HG03039 (cell line): ENCODE data around the gene ABCF2.

Experiments
- ATAC-seq: cut with Tn5 transposase; IDR thresholded peaks from one replicate; pipeline ENCODE4 v1.9.1; 2021; ENCODE audit warnings: mild to moderate bottlenecking, moderate library complexity; ENCODE audit not compliant: unreplicated experiment

The ABCF2 gene

DNA sequence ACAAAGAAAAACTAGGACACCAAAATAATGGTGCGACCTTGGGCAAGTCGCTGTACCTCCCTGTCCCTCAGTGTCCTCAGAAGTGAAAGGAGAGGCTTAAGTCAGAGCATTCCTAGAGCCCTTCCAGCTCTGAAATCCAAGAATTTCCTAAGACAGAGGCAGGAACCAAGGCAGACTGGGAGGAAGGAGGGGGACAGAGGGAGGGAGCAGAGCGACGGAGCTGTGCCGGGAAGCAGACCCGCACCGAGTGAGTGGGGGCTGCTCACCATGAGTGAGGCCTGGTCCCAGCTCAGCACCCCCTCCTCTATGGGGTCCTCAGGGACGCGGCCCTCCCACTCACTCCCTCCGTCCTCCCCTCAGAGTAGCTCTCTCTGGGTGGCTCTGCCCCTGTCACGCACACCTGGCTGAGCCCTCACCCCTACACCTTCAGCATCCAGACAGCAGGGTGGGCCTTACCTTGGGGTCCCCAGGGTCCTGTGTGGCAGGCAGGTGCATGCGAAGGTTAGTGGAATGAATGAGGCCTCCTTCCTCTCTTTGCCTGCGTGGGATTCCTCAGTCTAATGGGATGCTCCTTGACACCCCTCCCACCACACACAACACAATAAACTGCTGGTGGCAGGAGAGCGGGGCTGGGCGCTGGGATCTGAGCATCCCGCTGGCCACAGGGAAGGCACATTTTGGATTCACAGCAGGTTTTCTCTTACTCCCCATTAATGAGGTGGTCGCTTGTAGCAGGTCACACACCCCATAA lies 26.1 kb upstream of the ABCF2 start:
- no peak for ATAC-seq

DNA sequence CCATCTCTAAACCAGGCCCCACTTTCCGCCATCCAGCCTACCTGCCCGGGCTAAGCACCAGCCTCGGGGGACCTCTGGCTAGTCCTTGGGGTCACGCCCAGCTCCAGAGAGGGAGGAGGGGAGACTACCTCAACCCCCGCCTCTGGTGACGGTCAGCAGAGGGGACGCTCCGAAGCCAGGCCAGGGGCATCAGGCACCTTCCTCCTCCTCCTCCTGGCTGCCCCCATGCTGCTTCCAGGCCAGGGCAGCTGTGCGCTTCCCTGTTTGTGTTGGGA lies 25.5 kb upstream of the ABCF2 start:
- no peak for ATAC-seq

DNA sequence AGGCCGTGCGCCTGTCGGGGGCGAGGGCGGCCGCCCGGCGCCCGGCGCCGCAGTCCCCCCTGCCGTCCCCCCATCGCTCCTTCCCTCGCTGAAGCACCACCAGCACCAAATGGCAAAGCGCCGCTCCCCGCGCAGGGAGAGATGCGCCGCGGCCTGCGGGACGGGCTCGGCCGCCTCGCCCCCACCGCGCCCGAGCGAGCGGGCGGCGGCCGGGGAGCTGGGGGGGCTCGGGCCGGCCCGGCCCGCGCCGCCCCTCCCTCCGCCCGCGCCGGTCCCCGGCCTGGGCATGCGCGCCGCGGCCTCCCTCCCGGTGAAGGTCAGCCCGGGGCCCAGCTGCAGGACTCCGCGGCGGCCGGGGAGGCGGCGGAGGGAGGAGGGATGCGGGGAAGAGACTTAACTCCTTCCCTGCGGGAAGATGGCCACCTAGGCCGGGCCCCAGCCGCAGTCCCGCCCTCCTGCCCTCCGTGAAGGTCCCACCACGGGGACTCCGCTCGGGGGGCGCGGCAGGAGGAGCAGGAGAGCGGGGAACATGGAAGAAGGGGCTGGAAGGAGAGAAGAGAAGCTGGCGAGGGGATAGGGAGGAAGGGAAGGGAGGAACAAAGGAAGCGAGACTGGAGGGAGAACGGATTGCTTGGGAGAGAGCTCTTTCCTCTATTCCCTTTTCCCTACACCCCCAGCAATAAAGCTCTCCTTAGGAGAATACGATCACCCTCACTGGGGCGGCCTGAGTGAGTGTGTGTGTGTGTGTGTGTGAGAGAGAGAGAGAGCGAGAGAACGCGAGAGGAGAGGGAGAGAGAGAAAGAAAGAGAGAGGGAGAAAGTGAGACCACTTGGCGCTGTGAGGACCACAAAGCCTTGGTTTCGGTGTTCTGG lies 24.9 kb upstream of the ABCF2 start:
- no peak for ATAC-seq

DNA sequence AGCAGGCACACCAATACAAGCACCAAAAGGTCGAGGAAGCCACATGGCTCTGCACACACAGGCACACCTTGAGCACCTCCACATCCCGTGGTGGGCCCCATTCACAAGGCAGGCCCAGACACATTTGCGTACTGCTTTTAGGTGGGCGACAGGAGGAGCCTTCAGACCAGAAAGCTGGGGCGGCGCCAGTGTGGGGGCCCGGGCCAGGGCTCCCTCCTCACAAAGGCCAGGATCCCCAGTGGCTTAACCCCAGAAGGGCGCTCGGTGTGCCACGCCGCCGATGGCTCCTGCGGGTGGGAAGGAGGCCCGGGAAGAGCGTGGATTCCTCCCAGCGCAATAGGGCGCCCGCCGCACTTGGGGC lies 24.3 kb upstream of the ABCF2 start:
- no peak for ATAC-seq

DNA sequence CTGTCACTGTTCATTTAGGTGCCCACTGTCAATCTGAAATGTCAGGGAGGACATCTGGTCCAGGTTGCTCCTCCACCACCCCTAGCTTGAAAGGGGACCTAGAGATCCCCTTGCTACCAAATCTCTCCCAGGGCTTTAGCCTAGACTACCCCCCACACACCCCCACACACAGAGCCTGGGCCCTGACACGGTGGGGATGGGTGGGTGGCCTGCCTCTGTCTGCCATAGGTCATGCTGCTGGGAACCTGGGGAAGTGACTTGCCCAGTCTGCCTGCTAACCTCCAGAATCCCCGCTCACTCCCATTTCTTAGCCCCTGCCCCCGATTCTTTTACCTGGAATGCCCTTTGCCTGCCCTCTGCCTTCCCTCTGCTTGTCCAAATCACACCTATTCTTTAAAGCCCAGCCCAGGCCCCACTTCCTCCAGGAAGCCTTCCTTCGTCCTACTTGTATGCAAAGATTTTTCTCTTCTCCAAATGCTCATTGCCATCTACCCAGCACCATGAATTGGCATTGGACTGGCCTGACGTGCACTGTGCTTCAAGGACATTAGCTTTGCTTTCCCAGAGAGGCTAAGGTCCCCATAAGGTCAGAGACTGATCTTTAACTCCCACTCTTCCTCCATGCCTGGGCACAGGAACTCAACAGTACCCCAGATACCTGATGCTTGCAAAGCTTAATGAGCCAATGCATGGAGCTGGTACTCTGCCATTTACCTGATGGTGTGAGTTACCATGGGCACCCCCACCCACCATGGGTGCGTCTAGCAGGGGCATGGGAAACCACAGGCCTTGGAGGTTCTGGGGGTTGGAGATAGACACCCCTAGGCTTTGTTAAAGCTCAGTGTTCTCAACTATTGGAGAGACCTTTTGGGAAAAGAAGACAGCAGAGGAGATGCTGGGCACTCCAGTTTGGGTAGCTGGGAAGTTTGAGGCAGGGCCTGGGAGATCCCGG lies 23.5 kb upstream of the ABCF2 start:
- ATAC-seq = no peak

DNA sequence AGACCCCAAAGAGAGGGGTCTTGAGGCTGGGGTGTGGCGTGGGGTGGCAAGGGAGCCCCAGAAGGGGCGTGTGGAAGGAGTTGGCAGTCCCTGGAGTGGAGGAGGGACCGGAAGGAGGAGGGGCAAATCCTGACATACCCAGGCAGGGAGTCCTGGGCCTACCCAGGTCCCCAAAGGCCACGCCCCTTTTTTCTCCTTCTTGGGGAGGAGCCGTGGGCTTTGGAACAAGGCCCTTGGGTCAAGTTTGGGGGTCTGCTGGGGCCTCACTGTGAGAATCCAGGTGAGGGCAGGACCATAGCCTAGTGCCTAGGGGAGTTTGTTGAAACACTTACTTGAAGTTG lies 22.7 kb upstream of the ABCF2 start:
- ATAC-seq = no peak

DNA sequence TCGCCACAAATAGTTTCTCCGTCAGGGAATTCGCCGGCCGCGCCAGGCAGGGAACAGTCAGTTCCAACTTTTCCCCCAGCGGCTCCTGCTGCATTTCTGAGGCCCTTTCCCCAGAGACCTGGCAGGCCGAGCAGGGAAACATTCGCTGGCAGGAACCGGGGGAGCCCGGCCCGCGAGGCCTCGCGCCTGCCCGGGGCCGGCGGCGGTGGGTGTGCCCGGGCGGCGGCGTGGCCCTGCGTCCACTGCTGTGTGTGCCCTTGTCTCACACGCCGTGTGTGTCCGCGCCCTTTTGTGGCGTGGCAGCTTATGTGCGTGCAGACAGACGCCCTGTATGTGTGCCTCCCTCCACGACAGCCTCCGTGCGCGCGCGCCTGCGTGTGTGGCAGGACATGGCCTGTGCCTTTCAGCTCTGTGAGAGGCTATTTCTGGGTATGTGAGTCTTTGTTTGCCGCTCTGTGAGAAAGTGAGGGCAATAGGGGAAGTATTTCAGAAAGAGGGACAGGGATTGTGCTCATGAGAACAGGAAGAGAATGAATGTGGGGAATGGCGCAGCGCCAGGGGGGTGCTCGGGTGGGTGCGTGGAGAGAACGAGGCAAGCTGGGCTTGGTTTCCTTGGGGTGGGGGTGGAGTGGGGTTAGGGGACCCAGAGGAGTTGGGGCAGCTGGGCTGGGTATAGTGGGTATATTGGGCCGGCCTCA lies 22.2 kb upstream of the ABCF2 start:
- ATAC-seq = no peak

DNA sequence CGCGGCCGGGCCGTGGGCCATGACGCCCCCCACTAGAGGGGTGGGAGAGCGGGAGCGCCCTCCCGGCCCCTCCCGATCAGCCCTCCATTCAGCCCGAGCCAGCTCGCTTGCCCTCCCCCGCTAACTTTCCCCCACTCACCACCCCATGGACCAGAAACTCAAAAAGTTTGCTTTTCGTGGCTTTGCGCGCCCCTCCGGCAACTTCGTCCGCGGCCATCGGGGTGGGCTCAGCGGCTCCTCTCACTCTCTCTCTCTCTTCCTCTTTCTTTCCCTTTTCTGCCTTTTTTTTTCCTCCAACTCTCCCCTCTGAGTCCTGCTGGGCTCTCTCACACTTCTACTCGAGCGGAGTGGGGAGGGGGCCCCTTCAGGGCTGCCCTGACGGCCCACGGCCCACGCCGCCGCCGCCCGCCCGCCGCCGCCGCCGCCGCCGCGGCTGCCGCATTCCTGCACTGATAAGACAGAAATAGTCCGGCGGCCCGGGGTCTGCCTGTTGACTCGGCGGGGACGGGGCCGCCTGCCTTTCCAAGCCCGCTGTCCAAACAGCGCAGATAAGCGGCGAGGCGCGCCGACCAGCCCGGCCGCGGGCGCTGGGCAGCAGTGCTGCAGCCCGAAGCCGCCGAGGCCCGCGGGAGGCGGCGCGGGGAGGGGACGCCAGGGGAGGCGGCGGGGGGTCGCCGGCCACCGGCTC lies 21.5 kb upstream of the ABCF2 start, which contains the start of gene SMARCD3:
Gene SMARCD3 (minus strand): TSS at position 349 of the 688 bp plus-strand sequence. CDS start 132 bp downstream, at position 217.
- no peak for ATAC-seq

DNA sequence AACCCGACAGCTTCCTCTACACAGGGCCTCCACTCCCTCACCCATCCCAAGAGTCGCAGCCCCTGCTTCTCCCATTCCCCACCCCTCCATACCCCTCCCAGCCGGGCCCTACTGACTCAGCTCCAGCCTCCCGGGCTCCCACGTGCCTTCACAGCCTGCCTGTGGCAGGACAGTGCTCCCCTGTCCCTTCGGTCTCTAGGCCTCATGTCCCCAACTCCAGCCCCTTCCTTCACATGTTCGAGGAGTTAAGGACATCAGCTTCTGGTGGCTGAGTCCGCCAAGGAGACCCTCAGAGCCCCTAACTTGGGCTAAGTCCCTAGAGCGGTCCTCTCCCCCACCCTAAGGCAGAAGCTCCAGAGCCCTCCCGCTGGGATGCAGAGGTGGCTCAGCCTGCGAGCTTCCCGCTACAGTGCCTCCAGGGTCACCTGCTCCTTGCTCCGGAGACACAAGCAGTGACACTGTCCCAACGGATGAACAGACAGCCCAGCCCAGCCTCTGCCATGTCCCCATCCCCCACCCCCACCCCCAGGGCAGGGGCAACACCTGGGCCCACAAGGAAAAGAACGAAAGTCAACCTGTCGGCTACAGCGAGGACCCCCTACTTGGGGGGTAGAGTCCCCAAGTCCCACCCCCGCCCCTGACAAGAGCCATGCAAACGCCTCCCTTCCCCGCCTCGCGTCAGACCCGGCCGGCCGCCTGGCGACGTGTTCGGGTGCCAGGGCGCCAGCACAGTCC lies 20.8 kb upstream of the ABCF2 start:
- ATAC-seq = no peak

DNA sequence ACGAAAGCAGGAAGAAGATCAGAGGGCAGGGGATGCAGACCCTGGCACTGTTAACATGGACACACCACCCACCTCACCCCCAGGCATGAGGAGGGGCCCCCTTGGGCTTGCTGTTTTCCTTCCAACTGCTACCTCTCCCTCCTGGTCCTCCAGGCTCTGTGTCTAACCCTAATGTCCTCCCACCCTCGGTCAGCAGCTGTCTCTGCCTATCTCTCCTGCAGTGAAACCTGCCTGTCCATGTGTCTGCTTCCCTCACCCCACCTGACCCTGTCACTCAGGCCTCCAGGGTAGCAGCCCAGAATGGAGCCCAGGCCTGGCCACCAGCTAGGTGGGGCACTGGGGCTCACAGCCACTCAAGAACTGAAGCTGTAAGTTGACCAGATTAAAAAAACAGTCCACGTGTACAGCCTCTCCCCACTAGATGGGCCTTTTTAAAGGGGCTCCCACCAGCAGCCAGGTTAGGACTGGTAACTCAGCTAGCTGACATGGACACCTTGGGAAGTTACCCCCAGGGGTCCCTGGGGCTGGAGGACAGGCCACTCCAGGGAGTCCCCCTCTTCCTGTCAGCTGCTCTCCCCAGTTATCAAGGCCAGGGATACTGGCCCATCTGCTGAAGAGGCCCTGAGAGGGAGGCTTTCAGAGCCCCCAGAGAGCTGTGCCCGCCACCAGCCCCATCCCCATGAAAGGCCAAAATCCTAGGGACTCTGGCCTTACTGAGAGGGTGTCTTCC lies 20.0 kb upstream of the ABCF2 start:
- no peak for ATAC-seq

DNA sequence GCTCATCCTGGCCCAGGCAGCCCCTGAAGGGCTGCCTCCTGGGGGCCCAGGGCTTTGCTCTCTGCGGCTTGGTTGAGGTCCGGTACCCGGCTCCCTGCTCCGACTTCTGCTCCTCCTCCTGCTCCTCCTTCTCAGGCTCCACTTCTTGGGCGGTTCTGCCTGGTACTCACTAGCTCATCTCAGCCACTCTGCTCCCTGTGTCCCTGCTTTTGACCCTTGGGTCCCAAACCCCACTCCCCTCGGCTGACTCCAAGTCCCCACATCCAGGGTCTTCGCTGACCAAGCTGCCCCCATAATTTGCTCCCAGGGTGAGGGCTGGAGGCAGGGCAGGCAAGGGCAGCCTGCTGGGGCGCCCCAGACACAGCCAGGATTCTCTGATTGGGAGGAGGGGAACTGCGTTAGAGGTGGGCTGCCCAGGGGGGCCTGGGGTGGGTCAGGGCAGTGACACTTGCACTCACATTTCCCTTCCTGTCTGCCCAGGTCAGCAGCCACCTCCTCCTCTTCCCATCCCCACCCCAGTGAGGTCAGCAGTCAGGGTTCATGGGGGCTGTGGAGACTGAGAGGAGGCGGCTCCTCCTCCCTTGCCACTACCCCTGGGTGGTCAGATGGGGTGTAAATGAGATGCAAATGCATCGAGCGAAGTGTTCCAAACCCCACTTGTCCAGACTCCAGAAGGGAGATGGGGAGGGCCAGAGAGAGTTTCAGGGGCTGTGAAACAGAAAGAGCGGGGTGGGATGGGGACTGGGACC lies 19.3 kb upstream of the ABCF2 start:
- no peak for ATAC-seq

DNA sequence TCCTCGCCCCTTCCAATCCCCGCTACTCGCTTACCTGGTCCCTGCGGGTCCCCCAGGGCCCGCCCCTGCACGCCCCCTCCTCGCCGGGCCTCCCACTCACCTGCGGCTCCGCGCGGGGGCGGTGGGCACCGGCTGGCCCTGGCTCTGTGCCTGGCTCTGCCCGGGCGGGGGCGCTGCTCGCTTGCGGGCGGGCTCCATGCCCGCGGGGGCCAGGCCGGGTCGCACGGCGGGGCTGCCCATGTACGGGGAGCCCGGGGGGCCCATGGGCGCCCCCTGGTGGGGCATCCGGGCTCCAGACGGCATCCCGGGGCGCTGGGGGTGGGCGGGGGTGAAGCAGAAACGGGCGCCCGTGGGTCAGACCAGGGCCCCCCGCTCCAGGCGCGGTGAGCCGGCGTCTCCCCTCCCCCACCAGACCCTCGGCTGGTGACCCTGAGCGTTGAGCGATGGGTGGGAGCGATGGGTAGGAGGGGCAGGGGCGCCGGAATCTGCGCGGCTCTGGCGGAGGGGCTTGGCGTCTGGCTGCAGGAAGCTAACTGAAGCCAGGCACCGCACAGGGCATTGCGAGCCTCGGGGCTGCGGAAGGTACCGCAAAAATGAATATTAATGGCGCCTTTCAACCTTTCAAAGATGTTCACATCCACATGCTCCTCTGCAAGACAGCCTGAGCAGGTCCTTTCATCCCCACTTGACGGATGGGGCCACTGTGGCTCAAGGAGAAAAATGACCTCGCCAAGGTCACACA lies 18.5 kb upstream of the ABCF2 start:
- ATAC-seq = no peak

DNA sequence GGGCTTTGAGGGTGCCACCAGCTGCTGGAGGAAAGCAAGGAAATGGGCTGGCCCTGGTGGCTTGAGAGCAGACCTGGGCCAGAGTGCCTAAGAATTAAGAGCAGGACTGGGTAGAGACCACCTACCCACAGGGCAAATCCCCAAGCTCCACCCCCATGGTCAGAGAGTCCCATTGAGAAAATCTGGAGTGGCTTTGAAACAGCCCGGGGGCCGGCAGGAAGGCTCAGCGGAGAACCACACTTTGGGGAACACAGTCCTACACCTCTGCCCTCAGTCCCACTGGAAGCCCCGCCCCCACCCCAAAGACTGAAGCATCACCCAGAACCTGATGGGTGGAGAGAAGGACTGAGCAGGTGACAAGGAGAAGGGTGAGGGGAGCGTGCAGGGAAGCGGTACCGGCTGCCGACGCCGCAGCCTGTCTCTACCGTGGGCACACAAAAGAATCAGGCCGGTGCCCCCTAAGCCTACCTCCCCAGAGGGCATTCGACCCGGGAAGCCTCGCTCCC lies 17.9 kb upstream of the ABCF2 start:
- no peak for ATAC-seq

DNA sequence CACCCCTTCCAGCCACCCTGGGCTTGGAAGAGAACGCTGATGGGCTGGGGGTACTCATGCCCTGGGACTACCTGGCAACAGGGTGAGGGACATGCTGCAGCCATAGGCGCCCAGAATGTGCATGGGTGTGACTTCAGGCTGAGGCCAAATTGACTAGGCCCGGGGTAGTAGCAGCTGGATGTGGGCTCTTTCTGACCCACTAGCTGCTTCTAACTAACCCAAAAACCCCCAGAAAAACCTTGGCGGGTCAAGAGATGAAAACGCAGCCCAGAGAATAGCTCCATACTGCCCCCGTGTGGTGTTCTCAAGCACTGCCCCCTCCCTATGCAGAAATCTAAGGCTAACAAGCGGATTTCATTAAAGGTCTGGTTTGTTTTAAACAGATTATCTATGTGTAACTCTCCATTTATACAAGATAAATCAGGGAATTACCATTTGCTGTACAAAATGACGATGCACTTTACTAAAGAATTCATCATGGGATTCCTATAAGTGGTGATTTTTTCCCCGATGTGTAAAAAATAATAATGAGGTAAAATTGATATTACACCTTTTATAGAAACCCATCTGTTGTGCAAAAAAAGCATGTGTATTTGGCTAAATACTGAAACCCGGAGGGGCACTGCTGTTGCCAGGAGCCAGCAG lies 17.3 kb upstream of the ABCF2 start:
- no peak for ATAC-seq

DNA sequence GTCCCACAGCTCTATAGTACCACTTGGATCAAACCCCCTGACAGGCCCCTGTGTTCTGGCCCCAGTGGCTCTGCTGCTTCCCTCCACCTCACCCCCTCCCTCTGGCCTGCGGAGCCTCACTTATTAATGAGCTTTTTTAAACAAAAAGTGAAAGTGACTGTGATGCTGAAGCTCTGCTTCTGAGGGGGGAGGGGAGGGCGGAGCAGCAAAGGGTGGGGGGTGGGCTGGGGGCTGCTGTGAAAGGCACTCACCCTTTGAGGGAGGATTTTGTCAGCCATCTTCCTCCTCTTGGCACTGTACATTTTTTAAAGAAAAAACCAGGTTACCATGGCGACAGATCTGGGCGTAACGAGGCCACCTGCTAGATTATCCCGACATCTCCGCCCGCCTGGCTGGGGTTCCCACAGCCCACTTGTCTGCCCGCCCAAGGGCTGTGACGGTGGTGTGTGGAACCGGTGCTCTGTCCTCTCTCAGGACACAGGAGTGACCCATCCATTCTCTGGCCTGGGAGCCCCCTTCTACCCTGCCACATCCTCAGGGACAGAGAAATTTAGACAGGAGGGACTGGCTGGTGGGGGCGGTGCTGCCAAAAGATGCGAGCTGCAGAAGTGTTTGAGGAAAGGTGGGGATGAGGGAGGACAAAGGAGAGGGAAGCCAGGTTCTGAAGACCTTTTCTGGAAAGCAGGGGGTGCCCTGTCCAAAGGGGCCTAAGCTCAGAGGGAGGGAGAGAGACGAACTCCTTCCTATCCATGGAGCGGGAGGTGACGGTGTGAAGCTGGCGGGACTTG lies 16.6 kb upstream of the ABCF2 start:
- ATAC-seq = no peak

DNA sequence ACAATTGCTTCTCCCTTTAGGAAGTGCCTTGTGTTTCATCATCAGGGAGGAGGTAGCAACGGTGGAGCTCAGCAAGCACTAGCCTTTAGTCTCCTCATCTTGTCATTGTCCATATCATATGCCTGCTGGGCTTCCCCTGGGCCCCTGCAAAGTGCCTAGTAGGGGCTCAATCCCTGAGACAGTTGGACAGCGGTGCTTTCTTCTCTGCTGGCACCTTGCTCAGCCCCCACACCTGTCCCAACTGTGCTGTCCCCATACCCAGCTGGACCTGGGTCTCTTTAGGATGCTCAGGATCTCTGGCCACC lies 16.0 kb upstream of the ABCF2 start:
- no peak for ATAC-seq
